Left renal pelvis (tissue), 4 donors: ENCODE data around the gene OMG. TPM values are rescaled to one million over a fixed set of nuclear protein-coding genes. Genes with fewer than 3 reads are reported as not detected.
"Not testable (repeated sequence)": the region's sequence is repeated elsewhere in the genome, so short reads cannot be mapped to it uniquely, and the experiment has no call there.

Experiments used
- DNase-seq, 4 donors: peaks; one replicate each; pipeline ENCODE4 v3.0.0-alpha.2; 2013; ENCODE audit warnings: low read depth in 4 of 4, low spot score in 3 of 4
- polyA plus RNA-seq, 4 donors: library from polyadenylated mRNA; unstranded; fragments of 120-200 nt; gene quantifications; one replicate each; pipeline ENCODE4 v1.2.1, GENCODE V29; 2013; ENCODE audit not compliant: insufficient read length in 4 of 4

Gene OMG
- polyA plus RNA-seq: under 1 TPM; 0.14 to 0.26 (median 0.16) TPM

GRCh38 chr17:31297090-31297489 is at the start of gene OMG:
Gene OMG, minus strand, starts transcription at chr17:31297239. Its CDS starts 908 bp downstream, at chr17:31296331.
- DNase-seq: no peak

- not testable (repeated sequence) for DNase-seq
Observed at GRCh38 chr17:31345191-31345747, 48.2 kb upstream of the OMG start.

GRCh38 chr17:31339906-31340661 is 43.0 kb upstream of the OMG start:
- no peak for DNase-seq

DNA sequence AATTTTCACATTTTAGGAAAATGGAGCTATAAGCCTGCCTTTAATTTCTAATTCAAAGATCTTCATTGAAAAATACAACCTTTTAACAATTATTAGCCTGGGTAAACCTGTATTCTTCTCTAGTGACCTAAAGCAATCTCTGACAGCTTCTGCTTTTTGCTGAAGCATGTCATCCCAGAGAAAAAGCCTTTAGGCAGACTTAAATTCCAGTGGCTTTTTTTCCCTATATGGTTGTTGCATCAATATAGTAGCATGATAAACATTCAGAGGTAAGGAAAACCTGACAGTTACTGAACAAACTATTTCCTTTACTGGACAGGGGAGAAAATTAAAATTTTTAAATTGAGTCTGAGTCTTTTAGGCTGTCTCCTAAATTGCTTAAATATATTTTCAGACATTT is 32.2 kb upstream of the OMG start:
- no peak for DNase-seq

GRCh38 chr17:31328160-31328535 is 31.1 kb upstream of the OMG start:
- no peak for DNase-seq

DNA sequence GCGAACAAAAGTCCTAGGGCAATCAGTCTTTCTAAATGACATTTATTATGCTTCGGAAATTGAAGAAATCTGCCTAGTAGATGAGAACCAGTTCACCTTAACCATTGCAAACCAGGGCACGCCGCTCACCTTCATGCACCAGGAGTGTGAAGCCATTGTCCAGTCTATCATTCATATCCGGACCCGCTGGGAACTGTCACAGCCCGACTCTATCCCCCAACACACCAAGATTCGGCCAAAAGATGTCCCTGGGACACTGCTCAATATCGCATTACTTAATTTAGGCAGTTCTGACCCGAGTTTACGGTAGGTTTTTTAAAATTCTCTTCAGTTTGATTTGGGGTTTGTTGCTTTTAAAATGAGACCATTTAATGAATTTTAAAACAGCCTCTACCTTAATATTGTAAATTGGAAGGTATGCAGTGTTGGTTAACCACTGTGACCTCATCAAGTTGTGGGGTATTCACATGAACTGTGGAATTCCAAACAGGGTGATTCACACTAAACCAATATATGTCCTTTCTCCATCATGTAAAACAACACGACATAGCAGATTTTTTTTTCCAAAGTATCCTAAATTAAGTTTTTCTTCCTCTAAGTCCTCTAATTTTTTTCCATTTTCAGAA is 30.6 kb upstream of the OMG start:
- DNase-seq: no peak

DNA sequence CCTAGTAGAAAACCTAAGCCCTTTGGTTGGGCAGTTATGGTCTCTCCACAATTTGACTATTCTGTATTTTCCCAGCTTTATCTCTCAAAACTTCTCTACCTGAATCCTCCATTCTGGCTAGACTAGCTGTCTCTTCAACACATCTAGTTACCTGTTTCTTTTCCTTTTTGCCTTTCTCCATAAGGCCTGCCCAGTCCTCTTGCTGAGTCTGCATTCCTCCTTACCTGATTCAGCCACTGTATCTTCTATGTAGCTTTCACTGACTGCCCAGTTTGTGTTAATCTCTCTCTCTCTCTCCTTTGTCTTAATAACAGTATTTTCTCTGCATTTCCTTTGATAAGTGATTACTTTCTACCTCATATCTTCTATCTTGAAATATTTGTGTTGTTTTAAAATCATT is 26.5 kb upstream of the OMG start:
- no peak for DNase-seq

GRCh38 chr17:31321966-31322365 is 24.9 kb upstream of the OMG start:
- no peak for DNase-seq

DNA sequence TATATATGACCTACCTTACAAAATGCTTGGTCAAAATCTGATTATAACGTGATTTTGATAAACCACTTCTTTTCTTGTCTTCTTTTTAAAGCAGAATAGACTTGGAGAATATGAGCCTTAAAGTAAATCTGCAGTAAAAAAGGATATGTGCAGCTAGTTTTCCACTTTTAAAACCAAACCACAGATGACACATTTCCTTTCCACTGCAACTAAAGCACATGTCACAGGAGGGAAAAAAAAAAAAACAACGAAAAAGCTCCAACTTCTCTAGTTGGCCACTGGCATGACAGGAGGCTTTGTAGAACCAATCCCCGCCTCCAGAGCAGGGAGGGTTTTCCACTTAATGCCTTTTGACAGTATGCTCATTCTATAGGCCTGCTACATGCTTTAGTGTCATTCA is 24.4 kb upstream of the OMG start, which contains the start of gene EVI2A:
EVI2A (minus strand) TSS at position 142 of the 400 bp plus-strand sequence. CDS start 2,609 bp downstream, outside the sequence.
- no peak for DNase-seq

DNA sequence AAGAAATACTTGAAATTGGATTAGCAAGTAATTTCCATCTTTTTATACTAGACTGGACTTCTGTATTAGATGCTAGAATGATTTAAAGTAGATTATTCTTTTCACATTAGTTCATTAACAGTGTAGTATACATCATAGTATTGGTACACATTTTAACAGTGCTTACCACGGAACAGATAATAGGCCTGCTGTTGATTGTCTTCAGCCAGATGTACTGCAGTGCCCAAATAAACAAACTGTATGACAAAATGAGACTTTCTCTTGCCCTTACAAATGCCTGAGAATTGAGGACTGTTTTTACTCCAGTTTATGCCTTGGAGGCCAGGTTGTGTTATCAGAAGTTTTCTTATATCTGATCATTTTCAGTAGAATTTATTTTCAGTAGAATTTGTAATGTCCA is 23.8 kb upstream of the OMG start:
- DNase-seq: no peak

DNA sequence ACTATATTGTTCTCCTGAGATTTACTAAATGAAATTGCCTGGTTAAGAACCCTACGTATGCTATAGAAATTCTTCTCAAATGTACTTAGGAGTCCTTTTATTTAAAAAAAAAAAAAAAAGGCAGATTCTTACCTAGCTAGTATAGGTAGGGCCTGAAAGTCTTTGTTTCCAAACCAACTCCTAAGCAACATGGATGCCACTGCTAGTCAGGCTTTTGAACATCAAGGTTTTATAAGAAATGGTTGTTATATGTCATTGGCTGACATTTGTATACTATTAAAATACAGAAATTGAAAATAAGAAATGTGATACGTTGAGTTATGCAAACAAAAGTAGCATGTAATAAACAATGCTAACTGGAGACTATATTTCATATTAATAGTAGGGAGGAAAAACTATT is 23.2 kb upstream of the OMG start:
- DNase-seq: no peak

- DNase-seq: no peak
Observed at GRCh38 chr17:31318851-31319661, 22.0 kb upstream of the OMG start.

DNA sequence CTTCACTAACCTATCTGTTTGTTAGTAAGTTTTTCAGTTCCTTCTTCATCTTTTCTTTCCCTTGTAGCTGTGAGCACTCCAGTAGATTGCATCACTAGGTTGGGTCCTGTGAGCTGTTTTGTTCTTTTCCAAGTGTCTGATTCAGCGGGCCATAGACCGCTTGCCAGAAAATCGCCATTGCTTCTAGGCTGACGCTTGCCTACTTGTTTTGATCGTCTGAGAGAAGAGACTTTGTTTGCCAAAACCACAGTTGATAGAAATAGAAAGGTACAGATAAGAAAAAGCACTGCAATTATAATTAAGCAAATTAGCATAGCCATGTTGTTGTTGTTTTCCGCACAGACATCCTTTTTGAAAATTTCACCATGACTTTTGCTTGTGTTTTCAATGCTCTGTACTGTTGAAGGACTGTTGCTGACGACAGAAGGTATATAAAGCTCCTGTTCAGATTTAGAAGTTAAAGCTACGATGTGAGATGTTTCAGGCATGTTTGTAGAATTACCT is 21.3 kb upstream of the OMG start:
- DNase-seq: no peak

DNA sequence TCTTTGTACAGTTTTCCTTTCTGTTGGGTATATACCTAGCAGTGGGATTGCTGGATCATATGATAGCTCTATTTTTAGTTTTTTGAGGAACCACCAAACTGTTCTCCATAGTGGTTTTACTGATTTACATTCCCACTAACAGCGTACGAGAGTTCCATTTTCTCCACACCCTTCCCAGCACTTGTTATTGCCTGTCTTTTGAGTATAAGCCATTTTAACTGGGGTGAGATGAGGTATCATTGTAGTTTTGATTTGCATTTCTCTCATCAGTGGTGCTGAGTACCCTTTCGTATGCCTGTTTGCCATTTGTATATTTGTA is 17.7 kb upstream of the OMG start:
- DNase-seq: no peak

- DNase-seq: no peak
Observed at GRCh38 chr17:31313982-31314781, 17.1 kb upstream of the OMG start, which contains the start of gene EVI2B. Gene EVI2B, minus strand, starts transcription at chr17:31314054. Its CDS starts 8,445 bp downstream, at chr17:31305609.

DNA sequence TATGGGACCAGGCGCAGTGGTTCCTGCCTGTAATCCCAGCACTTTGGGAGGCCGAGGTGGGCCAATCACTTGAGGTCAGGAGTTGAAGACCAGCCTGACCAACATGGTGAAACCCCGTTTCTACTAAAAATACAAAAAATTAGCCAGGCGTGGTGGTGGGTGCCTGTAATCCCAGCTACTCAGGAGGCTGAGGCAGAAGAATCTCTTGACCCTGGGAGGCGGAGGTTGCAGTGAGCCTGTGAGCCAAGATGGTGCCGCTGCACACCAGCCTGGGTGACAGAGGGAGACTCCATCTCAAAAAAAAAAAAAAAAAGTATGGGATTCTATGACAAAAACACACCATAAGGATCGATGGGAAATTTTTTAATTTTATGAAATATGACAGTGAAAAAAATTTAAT is 15.2 kb upstream of the OMG start:
- DNase-seq: not testable (repeated sequence)

- DNase-seq: no peak
Observed at GRCh38 chr17:31311526-31311925, 14.5 kb upstream of the OMG start.

GRCh38 chr17:31310886-31311285 is 13.8 kb upstream of the OMG start:
- DNase-seq: no peak

DNA sequence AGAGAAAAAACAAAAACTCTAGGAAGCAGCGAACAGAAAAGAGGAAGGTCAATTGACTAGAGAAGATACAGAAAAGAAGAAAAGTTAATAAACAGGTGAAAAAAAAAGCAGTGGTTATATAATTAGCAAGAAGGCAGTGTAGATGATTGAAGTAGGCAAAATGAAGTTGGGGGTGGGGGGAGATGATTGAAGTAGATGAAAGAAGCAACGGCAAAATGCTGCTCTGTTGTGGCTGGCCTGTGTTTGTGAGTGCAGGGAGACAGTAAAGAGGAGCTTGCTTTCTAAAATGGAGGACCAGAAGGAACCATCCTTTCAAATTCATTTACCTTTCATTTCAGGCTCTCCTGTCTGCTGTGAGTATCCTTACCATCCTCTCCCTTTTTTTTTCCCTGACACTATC is 13.2 kb upstream of the OMG start:
- no peak for DNase-seq

DNA sequence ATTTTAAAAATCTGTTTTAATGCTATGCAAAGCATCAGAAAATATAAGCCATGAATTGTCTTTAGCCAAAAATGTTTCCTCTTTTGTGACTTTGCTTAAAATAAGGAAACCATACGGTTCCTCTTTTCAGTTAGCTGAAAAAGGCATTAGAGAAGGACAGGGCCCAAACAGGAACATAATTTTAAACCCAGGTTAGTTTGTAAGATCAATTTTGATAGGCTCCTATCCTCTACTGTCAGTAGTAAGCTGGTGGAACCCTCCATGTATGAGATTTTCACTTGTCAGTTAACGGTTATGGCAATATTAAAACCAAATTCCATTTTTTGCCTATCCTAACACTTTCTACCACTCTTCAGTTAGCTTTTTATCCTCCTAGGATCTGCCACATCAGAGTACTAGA is 12.5 kb upstream of the OMG start:
- DNase-seq: no peak
